ENCODE results near the gene ADIPOR1.
"Not testable (repeated sequence)": the region's sequence is repeated elsewhere in the genome, so short reads cannot be mapped to it uniquely, and the experiment has no call there.

The ADIPOR1 gene

DNA sequence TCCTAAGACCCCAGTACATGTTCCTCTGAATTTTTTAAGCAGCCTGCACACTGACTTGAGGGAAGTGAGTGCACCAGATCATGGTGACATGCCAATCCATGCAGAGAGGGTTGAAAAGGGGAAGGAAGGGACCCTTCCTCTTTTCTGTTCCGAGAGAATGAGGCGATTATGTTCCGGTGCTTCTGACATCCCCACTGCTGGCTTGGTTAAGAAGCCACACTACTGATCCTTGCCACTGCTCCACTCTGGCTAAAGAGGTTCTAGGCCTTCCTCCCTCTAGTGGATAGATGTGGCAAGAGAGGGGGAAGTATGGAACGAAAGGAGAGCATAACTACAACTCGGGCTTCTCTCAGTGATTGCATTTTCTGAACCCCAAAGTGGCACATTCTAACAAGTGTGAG, 10.8 kb upstream of the ADIPOR1 start:
- peak in 1 of 2 donors; percentile 13 for DNase-seq

DNA sequence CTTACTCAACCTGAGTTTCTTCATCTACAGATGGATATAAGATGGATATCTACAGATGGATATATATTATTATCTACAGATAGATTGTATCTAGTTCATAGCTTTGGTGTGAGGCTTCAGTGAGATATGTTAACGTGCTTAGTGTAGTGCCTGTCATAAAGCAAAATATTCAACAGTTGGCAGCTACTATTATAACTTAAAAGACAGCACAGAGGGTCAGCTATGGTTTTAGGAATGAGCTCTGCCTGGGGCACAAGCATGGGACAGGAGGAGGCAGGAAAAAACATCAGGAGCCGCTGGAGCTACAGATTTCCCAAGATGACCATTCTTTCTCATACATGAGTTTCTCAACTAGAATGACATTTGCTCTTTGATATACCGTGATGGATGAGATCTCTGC, 10.2 kb upstream of the ADIPOR1 start:
- no peak for DNase-seq

DNA sequence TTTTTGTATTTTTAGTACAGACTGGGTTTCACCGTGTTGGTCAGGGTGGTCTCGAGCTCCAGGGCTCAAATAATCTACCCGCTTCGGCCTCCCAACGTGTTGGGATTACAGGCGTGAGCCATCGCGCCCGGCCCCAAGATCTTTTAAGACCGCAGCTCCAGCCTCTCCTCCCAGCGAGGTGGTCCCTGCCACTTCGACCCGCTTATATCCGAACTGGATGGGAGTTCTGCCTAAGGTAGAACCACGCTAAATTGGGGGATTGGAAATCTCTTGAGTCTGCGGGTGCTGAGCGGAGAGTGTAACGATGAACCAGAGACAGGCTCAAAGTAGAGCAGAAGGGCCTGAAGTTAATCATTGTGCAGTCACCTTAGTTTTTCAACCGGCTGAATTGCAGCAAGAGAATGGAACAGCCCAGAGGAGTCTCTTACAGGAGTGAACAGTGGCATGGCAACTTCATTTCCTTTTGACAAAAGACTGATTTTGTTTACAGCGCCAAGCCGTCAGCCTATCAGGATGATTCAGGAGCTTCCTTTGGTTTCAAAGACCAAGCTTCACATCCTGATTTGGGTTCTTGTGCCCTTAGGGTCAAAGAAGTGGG, 9.7 kb upstream of the ADIPOR1 start:
- DNase-seq: no peak

DNA sequence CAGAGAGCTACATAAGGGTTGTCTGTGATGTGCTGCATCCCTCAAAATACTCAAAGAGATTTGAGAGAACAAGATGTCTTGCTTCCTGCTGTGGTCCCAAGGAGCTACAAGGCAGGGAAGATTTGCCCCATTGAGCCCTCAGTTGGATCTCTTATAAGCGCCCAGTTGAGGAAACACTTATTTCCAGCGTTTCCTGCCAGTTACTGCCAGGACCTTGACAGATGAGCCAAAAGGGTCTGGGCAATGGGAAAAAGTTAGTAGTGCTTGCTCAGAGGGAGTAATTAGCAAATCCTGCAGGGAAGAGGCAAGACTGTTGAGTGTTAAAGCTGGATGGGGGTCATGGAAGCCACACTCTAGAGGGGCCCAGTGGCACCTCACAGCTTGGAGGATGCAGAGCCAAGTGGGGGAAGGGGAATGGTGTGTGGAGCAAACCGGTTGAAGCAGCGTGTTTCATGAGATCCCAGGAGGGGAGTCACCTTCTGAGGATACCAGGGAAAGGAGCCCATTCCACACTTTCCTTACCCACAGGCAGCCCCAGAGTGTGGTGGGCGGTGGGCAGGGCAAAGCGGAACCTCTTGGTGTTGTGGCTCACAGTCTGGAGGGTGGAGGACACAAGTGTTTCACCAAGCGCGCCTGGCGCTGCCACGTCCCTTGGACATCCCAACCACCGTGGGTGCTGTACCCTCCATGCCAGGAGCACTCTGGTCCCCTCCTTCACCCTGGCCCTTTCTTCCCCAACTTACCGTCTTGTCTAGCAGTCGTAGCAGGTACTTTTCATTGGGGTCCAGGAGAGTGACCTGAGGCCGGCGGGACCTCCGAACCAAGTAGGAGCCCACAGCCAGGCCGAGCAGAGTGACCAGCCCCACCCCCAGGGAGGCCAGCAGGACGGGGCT, 8.1 kb upstream of the ADIPOR1 start:
- DNase-seq: no peak

DNA sequence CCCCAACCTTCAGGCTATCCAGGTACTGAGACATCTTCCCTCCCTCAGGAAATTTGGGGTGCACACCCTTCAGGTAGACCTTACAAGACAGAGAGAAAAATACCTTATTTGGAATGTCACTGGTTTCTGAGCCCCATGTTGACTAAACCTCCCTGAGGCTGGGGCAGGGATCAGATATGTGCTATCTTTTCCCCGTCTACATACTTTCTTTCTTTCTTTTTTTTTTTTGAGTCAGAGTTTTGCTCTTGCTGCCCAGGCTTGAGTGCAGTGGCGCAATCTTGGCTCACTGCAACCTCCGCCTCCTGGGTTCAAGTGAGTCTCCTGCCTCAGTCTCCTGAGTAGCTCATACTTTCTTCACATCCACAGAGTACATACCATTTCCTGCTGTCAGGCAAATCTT, 7.3 kb upstream of the ADIPOR1 start:
- DNase-seq: no peak

DNA sequence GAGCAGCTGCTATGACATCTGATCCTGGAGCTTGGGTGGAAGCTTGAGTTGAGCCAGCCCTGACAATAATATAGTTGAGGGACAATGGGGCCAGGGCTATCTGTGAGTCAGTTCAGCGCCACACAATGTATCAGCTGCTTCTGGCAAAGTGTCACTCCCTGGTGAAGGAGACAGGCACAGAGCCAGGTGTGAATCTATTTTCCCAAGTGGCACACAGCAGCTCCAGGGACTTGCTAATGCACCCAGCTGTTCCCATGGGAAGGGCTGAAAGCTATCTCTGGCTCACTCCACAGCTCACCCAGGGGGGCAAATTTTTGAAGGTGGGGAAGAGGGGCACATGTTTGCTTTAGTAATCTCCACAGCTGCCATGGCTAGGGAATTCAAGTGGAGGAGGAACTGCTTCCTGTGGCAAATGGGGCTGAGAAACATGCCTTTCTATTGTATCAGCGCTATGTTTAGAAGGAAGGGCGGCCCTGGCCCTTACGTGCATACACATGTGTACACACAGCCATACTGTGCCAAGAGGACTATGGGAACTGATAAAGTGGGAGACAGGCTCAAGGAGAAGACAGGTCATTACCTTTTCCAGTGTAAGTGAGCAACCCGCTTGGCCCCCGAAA, 6.8 kb upstream of the ADIPOR1 start:
- no peak for DNase-seq

DNA sequence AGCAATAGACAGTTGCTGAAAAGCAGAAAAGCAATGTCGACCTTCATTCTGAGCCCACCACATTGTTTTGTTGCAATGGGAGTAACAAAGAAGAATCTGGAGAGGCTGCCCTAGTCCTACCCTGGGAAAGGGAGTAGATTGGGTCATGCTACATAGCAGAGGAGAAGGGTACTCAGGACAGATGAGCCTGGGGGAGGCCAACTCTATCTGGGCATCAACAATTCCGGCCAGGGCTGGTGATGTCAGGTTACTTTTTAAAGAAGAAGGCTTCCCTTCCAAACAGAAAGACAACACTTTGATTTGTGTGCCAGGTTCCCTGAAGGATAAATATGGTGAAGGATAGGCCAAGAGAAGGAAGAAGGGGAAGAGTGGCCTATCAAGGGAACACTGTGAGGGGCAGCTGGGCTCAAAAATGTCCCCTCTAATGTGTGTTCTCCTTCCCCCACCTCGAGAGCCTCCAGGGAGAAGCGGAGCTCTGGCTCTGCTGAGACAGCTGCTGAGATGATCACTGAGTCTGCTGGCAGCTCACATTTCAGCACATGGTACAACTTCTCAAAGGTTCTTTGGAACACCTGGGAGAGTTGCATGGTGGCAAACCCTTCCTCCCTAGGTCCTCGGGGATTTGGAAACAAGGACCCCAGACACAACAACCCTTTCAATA, 3.2 kb upstream of the ADIPOR1 start:
- no peak for DNase-seq

DNA sequence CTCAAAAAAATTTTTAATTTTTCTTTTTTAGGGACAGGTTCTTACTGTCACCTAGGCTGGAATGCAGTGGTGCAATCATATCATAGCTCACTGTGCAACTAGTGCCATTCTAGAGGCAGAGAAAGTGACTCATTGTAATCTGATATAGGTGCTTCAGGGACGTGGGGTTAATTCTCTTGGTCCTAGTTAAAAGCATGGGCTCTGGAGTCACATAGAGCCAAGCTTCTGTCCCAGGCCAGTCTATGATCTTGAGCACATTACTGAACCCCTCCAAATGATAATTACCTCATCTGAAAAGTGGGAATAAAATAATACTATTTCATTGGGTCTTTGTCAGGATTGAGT, 1.1 kb upstream of the ADIPOR1 start:
- no peak for DNase-seq

DNA sequence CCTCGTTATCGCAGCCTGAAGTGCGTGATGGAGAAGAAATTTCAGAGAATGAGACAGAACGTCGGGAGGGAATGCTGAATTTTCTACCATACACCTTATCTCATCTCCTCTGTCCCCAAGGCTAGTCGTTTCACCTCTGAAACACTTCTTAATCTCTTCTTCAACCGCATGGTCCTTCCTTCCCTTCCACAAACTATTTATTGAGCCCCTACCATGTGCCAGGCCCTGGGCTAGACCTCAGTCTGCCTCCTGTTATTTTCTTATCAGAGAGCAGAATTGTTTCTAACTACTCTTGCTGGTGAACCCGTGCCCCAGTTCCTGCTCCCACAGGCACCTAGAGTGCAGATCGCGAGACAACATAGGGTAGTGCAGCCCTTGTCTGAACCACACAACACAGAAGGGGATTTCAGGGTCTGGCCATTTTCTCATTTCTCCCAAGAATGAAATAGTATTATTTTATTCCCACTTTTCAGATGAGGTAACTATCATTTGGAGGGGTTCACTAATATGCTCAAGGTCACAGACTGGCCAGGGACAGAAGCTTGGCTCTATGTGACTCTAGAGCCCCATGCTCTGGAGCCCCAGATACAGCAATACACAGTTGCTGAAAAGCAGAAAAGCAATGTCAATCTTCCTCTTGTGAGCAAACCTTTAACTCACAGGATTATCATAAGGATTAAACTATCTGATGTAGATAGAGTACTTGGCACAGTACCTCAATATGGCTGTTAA, 598 bp upstream of the ADIPOR1 start:
- no peak for DNase-seq

DNA sequence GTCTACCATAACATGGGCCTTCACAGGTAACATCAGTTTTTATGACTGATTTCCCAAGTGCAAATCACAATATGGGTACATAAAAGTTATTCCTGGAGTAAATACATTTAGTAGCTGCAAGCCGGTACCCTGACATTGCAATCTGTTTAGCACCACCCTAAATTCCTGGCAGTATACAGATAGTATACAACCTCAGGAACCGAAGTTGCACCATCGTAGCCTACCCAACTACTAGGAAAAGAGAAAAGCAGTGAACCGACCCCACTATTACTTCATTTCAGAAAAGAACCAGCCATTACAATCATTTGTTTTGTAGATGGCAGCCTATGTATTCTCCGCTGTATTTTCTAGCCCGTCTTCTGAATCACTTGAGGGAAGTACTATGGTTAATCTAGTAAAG, 1.1 kb downstream of the ADIPOR1 start:
- no peak for DNase-seq

DNA sequence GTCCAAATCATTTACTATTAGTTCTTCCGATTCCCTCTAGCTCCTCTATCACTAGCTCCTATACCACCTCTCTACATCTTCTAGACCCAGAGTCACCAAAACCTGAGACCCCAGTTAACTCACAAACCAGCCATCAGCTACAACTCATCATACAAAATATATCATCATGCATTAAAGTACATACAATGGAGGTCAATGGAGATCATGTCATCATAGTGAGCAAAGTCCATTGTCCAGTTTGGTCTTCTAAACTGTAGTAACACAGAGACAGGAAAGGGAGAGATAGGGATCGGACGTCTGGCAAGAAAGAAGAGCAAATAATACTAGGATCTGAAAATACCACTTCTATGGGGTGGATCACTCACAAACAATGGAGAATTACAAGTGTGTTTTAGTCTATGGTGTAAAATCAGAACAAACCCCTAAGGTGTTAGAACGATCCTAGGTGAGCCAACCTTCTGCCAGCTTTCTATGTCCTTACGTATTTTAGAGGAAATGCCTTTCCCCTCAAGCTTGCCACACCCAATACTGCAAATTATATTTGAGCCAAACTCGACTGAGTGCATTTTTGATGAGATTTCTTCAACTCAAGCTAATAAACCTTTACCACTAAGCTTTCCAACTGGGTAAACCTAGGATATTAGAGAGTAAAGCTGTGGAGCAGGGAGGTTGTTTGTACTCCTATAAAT, 3.9 kb downstream of the ADIPOR1 start:
- no peak for DNase-seq

DNA sequence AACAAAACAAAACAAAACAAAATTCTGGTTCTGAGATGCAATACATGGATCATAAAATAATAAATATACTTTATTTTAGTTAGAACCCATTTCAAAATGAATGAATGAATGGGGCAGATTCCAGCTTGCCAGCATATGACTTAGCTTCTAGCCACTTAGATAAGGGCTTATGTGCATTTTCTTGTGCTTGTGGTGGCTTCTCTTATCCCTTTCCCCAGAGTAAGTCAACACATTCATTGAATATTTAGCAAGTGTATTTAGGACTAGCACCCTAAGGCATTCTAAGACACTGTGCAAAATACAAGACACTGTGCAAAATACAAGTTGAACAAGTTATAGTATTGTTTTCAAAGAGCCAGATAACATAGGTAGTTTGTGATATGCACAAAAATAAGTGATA, 4.7 kb downstream of the ADIPOR1 start:
- DNase-seq: no peak

DNA sequence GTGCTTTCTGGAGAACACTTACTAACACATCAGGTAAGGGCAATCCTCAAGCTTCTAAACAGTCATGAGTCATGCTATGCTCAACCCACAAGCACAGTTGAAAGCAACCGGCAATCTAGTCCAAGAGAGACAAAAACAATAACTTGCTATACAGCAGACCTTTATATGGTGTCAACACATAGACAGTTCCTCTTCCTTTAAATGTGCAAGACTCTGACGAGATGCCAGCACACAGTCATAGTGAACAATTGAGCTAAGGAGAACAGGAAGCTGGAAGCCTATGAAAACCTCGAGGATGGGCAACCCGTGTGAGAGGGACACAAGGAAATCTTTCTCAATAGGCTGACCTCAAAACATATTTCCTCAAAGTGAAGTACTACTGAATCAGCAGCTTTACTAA, 5.3 kb downstream of the ADIPOR1 start:
- no peak for DNase-seq

DNA sequence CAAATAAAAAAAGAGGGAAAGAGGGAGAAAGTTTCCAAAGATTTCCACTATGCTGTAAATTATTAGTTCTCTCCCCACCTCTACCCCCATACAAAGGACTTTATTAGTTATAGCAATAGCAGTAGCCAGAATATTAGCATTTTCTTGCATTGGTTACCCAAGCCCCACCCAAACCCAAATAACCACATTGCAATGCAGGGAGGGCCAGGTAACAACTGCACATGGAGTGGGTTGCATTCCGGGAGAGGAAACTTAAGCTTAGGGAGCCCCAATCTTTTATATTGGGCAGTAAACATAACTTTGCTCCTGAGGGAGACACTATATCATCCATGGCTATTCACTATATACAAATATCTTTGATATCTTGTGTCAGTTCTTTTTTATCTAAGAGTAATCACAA, 6.0 kb downstream of the ADIPOR1 start:
- DNase-seq: no peak

DNA sequence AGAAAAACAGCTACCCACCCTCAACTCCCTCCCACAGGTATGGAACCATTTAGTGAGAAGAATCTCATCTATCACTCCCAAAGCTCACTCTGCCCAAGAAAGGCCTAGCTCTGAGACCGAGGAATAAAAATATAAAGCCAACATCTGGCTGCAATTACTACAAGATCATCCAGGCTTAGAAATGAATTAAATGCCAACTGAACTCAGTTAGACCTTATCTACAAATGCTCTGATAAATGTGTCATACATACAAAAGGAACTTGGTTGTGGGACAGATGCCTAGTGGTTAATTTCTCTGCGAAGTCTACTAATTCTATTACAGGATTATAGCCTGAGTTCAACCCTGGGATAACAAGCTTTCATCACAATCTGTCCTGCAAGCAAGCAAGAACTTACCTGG, 6.7 kb downstream of the ADIPOR1 start:
- DNase-seq: no peak

DNA sequence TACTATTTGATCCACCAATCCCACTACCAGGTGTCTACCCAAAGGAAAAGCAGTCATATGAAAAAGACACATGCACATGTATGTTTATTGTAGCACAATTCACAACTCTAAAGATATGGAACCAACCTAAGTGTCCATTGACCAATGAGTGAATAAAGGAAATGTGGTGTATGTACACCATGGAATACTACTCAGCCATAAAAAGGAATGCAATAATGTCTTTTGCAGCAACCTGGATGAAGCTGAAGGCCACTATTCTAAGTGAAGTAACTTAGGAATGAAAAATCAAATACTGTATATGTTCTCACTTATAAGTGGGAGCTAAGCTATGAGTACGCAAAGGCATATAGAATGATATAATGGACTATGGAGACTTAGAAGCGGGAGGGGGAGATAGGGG, 12.6 kb downstream of the ADIPOR1 start:
- DNase-seq: no peak

DNA sequence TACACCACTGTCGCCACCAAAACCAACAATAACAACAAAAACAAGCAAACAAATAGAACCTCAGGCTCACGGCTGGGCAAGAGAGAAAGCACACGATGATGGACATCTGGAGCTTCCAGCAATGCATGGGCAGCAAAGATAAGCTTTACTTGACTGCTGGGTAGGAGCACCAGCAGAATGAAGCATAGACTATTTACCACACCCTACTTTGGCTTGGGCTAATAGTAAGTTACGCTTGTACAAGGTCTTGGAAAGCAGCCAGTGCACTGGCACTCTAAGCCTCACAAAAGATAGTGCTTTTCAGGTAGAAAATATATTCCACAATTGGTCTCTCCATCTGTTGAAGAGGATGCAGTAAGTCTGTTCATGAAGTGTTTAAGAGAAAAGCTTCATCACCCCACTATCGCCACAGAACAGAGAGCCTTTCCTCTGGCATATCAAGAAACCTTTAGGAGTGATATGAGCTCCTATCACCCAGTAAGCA, 13.6 kb downstream of the ADIPOR1 start:
- no peak for DNase-seq

DNA sequence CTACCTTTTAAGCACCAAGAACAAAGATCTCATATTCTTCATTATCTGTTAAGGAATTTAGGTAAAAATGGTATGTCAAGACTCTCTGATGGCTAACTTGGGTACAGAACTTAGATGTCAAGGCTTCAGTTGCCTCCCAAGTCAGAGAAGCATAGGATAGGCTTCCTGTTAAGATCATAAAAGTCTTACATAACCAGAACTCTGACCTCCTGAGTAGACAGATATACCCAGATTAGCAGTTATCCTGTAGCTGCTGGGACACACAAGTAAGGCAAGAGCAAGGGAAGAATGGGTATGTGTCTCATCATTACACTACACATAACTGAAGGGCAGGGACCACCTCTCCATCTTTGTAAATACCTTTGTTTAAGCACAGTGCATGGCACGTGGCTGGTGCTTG, 15.7 kb downstream of the ADIPOR1 start:
- DNase-seq: no peak

DNA sequence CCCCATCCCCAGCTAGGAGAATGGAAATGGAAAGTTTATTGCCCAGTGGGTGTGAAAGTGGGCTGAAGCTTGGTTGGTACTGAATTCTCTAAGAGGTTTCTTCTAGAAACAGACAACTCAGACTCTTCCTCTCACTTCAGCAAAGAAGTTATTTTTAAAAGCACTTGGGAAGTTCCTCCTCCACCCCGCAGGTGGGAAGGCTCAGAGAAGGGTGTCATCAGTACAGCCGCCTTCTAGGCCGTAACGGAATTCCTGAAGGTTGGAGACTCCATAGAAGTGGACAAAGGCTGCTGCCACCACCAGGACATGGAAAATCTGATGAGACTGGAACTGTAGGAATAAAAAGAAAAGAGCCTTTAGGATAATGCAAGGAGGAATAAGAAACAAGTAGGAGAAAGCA, 16.7 kb downstream of the ADIPOR1 start:
- DNase-seq: no peak

DNA sequence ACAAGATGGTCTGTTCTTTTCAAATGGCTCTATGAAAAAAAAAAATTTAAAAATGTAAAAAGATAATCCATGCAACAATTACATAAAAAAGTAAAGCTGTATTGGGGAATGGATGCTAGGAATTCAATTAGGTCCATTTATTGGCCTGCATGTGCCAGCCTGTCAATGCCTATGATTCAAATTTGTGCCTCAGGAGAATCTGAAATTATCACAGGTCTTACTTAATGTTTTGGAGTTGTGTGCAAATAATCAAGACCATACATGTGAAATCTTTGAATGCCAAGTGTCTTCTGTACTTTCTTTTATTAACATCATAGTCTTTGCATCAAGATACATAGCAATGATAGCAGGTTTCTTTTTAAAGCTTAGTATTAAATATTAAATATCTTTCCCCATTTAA, 17.6 kb downstream of the ADIPOR1 start:
- DNase-seq: no peak

DNA sequence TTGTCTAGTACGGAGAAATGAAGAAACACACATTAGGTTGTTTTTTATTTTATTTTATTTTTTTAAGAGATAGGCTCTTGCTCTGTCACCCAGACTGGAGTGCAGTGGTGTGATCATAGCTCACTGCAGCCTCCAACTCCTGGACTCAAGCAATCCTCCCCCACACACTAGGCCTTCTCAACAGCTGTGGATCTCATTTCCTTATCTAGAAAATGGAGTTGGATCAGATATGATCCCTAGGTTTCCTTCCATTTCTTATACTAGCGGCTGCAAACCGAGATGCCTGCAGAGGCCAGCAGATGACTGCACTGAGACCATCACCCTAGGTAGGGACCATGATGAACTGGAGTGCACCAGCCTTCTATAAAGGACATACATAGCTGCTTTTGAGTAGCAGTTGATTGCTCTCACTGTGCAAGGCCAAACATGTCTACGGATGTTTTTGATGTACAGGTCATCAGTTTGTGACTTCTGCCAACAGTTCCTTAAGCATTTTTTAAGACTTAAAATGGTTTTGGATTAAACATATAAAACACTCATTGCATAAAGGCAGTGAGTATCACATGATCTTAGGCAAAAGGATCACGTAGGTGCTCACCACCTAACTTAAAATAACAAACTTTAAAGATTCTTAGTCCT, 19.7 kb downstream of the ADIPOR1 start:
- DNase-seq: no peak

DNA sequence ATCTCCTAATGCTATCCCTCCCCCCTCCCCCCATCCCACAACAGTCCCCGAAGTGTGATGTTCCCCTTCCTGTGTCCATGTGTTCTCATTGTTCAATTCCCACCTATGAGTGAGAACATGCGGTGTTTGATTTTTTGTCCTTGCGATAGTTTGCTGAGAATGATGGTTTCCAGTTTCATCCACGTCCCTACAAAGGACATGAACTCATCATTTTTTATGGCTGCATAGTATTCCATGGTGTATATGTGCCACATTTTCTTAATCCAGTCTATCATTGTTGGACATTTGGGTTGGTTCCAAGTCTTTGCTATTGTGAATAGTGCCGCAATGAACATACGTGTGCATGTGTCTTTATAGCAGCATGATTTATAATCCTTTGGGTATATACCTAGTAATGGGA, 21.7 kb downstream of the ADIPOR1 start:
- not testable (repeated sequence) for DNase-seq

Measured in stimulated activated CD4-positive, alpha-beta T cell treated with anti-CD3 and anti-CD28 coated beads, Interleukin-2, amount 100 ng/mL, for 48 hours (primary cell).